Uterus (tissue), 2 donors: ENCODE results near the gene SORT1.

ENCODE experiments used
- POLR2A ChIP-seq, 2 donors: fragments of 450-650 bp; IDR thresholded peaks; one replicate each; pipeline ENCODE4 v1.6.1; 2016; ENCODE audit warnings: antibody characterized with exemption in 2 of 2, mild to moderate bottlenecking in 1 of 2, moderate library complexity in 1 of 2
- TF ChIP-seq, protein P1 (sequence below), 4 experiments: fragments of 200-600 bp in 2 of 4; fragments of 450-650 bp in 2 of 4; sonication (generic) in 2 of 4; IDR thresholded peaks; one replicate each; pipeline ENCODE4 v1.5.1; 2016 to 2019; ENCODE audit warnings: antibody characterized with exemption in 4 of 4, mild to moderate bottlenecking in 2 of 4, moderate library complexity in 1 of 4

DNA sequence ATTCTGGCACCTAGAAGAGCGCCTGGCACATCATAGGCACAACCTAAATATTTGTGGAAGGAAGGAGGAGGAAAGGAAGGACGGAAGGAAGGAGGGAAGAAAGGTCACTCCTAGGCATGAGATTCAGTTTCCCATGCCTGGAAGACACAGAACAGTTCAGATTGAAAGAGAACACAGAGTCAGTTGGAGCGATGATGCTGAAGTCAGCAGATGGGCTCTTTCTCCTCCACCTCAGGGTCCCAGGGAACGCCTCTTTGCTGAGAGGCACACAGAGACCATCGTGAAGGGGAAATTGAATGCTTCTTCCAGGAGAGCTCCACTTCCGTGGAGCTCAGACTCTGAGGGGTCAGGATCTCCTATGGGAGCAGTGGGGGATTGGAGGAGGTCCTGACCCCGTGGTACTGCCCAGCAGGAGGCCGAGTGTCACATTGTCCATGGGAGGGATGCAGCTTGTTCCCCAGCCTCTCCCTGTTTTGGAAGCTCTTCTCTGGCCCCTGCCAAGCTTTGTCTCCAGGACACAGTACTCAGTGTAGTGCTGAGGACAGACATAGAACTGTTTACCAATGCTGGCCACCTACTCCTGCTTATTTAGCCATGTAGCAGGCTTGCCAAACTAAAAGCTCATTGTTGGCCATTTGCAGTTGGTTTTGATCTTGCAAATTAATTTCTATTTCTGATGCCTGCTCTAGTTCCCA is 93.3 kb downstream of the SORT1 start:
- no peak for TF ChIP-seq POLR2A (IDR thresholded peaks at IDR 0.05)
- TF ChIP-seq, protein P1, sequence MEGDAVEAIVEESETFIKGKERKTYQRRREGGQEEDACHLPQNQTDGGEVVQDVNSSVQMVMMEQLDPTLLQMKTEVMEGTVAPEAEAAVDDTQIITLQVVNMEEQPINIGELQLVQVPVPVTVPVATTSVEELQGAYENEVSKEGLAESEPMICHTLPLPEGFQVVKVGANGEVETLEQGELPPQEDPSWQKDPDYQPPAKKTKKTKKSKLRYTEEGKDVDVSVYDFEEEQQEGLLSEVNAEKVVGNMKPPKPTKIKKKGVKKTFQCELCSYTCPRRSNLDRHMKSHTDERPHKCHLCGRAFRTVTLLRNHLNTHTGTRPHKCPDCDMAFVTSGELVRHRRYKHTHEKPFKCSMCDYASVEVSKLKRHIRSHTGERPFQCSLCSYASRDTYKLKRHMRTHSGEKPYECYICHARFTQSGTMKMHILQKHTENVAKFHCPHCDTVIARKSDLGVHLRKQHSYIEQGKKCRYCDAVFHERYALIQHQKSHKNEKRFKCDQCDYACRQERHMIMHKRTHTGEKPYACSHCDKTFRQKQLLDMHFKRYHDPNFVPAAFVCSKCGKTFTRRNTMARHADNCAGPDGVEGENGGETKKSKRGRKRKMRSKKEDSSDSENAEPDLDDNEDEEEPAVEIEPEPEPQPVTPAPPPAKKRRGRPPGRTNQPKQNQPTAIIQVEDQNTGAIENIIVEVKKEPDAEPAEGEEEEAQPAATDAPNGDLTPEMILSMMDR (IDR thresholded peaks at IDR 0.05): no peak
